ENCODE results near the gene HCFC1. TPM values are rescaled to one million over a fixed set of nuclear protein-coding genes. Genes with fewer than 3 reads are reported as not detected.
A peak's percentile ranks its signal among the peaks of the same experiment; 100 is the strongest.

Gene HCFC1
- total RNA-seq, 1 donor from 2014 or later, result 61.2 TPM

DNA sequence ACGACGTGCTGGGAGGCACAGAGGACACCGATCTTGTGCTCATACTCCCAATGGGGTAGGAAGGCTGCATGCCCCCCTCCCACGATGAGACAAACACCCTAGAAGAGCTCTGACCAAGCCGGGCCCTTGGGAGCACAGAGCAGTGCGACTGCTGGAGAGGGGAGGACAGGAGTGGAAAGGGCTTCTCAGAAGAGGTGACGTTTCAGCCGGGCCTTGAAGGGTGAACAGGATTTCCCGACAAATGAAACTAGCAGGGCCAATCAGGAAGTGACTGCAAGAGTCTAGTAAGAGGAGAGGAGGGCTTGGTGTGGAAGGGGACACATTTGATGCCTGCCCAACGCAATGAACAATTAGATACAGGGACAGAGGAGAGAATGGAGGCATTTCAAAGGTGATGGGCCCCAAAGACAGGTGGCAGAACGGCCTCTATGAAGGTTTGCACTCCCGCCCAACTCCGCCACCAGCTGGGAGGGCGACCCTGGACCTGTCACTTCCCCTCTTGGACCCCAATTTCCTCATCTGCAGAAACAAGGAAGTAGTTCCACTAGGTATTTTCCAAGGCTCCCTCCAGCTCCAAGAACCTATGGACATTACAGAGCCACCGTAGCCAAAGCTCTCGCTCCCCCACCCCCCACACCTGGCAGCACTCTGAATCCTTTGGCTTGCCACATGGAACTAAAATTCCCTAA, 3.9 kb downstream of the HCFC1 start:
- Histone ChIP-seq H2AFZ (ENCODE audit: low read depth, low read length) (no peak overlapping the region), H3K4me2 (ENCODE audit: low read length) (peak overlapping the region; percentile 93), H4K20me1 (ENCODE audit: insufficient read depth, low read length) (peaks cover 73% of the 10 kb centered on the region), H3K9ac (ENCODE audit: low read length) (peak overlapping the region; percentile 22), H3K4me3 (ENCODE audit: insufficient read depth, low read depth, low read length) (no peak overlapping the region), H3K27ac (ENCODE audit: low read depth, low read length) (no peak overlapping the region), H3K27me3 (ENCODE audit: insufficient read depth, low read length) (no peaks in the 10 kb centered on the region), H3K4me1 (ENCODE audit: insufficient read depth, low read length) (peaks cover 33% of the 10 kb centered on the region), H3K9me3 (ENCODE audit: insufficient read depth, low read depth, low read length) (no peaks in the 10 kb centered on the region), H3K36me3 (ENCODE audit: insufficient read depth, low read length) (no peaks in the 10 kb centered on the region), H3K79me2 (ENCODE audit: insufficient read depth, low read length) (peaks cover 84% of the 10 kb centered on the region)
- no peaks in the 10 kb centered on the region for H3K27me3 Mint-ChIP-seq (ENCODE audit: low read depth, unreplicated experiment)
- H3K4me3 Mint-ChIP-seq (ENCODE audit: unreplicated experiment), result peak overlapping the region; percentile 75
- FAIRE-seq, result no peak
- H3K27ac Mint-ChIP-seq (ENCODE audit: unreplicated experiment), result no peak overlapping the region
- DNase-seq (ENCODE audit: low read depth), result no peak
- peaks cover 2% of the 10 kb centered on the region for H3K36me3 Mint-ChIP-seq (ENCODE audit: low read depth, unreplicated experiment)
- no peak for TF ChIP-seq EZH2 (IDR thresholded peaks at IDR 0.05; ENCODE audit: insufficient read depth, low read length)
- TF ChIP-seq, protein P1, sequence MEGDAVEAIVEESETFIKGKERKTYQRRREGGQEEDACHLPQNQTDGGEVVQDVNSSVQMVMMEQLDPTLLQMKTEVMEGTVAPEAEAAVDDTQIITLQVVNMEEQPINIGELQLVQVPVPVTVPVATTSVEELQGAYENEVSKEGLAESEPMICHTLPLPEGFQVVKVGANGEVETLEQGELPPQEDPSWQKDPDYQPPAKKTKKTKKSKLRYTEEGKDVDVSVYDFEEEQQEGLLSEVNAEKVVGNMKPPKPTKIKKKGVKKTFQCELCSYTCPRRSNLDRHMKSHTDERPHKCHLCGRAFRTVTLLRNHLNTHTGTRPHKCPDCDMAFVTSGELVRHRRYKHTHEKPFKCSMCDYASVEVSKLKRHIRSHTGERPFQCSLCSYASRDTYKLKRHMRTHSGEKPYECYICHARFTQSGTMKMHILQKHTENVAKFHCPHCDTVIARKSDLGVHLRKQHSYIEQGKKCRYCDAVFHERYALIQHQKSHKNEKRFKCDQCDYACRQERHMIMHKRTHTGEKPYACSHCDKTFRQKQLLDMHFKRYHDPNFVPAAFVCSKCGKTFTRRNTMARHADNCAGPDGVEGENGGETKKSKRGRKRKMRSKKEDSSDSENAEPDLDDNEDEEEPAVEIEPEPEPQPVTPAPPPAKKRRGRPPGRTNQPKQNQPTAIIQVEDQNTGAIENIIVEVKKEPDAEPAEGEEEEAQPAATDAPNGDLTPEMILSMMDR (IDR thresholded peaks at IDR 0.05; ENCODE audit: insufficient read depth, low read depth, low read length), result no peak
- peaks cover 18% of the 10 kb centered on the region for H3K4me1 Mint-ChIP-seq (ENCODE audit: low read depth, unreplicated experiment)
- H3K9me3 Mint-ChIP-seq (ENCODE audit: unreplicated experiment), result no peaks in the 10 kb centered on the region

DNA sequence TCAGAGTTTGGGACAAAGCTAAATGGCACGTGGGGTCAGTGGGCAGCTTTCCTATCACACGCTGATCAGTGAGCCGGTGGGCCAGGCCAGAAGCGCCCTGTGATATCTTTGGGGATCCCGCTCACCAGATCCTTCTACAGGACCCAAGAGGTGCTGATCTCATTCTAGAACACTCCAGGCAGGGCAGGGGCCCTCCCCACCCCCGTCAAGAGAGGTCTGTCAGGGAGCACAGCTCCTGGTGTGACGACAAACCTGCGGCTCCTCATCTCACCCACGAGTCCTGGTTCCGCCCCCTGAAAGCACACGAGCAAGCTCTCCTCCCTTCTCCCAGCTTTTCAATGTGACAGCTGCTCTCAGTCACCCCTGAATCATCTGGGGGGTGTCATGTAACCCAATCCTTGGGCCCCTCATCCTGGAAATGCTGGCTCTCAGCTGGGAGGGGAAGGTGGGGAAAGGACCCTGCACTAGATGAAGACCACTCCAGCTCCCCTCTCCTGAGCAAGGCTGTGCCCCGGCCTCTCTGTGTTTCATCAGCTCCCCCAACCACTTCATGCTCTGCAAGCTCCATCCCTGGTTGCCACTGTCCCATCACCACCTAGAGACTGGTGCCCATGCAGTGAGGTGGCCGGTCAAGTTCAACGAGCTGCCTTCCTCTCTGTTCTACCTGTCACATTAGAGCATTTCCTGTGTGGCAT, 4.6 kb downstream of the HCFC1 start:
- H3K27ac Mint-ChIP-seq (ENCODE audit: unreplicated experiment), result no peak overlapping the region

More for the DNA sequence above, 4.6 kb downstream of the HCFC1 start:
- peak overlapping the region; percentile 93 for H3K4me2 ChIP-seq (ENCODE audit: low read length)
- FAIRE-seq (peak; percentile 82), DNase-seq (ENCODE audit: low read depth) (no peak)
- H4K20me1 ChIP-seq (ENCODE audit: insufficient read depth, low read length), result peaks cover 80% of the 10 kb centered on the region
- peaks cover 33% of the 10 kb centered on the region for H3K4me1 ChIP-seq (ENCODE audit: insufficient read depth, low read length)
- Mint-ChIP-seq H3K27me3 (ENCODE audit: low read depth, unreplicated experiment) (no peaks in the 10 kb centered on the region), H3K4me1 (ENCODE audit: low read depth, unreplicated experiment) (peaks cover 18% of the 10 kb centered on the region), H3K9me3 (ENCODE audit: unreplicated experiment) (no peaks in the 10 kb centered on the region), H3K4me3 (ENCODE audit: unreplicated experiment) (peak overlapping the region; percentile 75), H3K36me3 (ENCODE audit: low read depth, unreplicated experiment) (peaks cover 2% of the 10 kb centered on the region)
- no peaks in the 10 kb centered on the region for H3K9me3 ChIP-seq (ENCODE audit: insufficient read depth, low read depth, low read length)
- H3K4me3 ChIP-seq (ENCODE audit: insufficient read depth, low read depth, low read length), result no peak overlapping the region
- peaks cover 91% of the 10 kb centered on the region for H3K79me2 ChIP-seq (ENCODE audit: insufficient read depth, low read length)
- H3K27me3 ChIP-seq (ENCODE audit: insufficient read depth, low read length), result no peaks in the 10 kb centered on the region
- no peak overlapping the region for H3K27ac ChIP-seq (ENCODE audit: low read depth, low read length)
- H2AFZ ChIP-seq (ENCODE audit: low read depth, low read length), result no peak overlapping the region
- TF ChIP-seq EZH2 (IDR thresholded peaks at IDR 0.05; ENCODE audit: insufficient read depth, low read length), result no peak
- TF ChIP-seq, protein P1 (IDR thresholded peaks at IDR 0.05; ENCODE audit: insufficient read depth, low read depth, low read length), result no peak
- peak overlapping the region; percentile 22 for H3K9ac ChIP-seq (ENCODE audit: low read length)
- no peaks in the 10 kb centered on the region for H3K36me3 ChIP-seq (ENCODE audit: insufficient read depth, low read length)
